HEK293 (cell line): ENCODE data around the gene ARMH3.
A peak's percentile ranks its signal among the peaks of the same experiment; 100 is the strongest.

Experiments used
- FEZF1 ChIP-seq: fragments of 450-650 bp; formaldehyde crosslinking; IDR thresholded peaks from 2 replicates; pipeline ENCODE4 v1.5.1; 2016; ENCODE audit warnings: missing biosample characterization, missing genetic modification characterization
- OVOL3 ChIP-seq: fragments of 450-650 bp; formaldehyde crosslinking; IDR thresholded peaks from 2 replicates; pipeline ENCODE4 v1.5.1; 2016; ENCODE audit warnings: missing biosample characterization, missing genetic modification characterization
- PATZ1 ChIP-seq: fragments of 450-650 bp; formaldehyde crosslinking; IDR thresholded peaks from 2 replicates; pipeline ENCODE4 v1.5.1; 2016; ENCODE audit warnings: missing biosample characterization, missing genetic modification characterization
- PRDM10 ChIP-seq: fragments of 450-650 bp; formaldehyde crosslinking; IDR thresholded peaks from 2 replicates; pipeline ENCODE4 v1.5.1; 2016; ENCODE audit warnings: missing biosample characterization, missing genetic modification characterization
- SP3 ChIP-seq: fragments of 450-650 bp; formaldehyde crosslinking; IDR thresholded peaks from 2 replicates; pipeline ENCODE4 v1.5.1; 2016; ENCODE audit warnings: missing biosample characterization, missing genetic modification characterization
- ZNF132 ChIP-seq: fragments of 450-650 bp; formaldehyde crosslinking; IDR thresholded peaks from 2 replicates; pipeline ENCODE4 v1.5.1; 2017; ENCODE audit warnings: missing biosample characterization, missing genetic modification characterization, borderline replicate concordance
- ZNF223 ChIP-seq: fragments of 450-650 bp; formaldehyde crosslinking; IDR thresholded peaks from 2 replicates; pipeline ENCODE4 v1.5.1; 2016; ENCODE audit warnings: missing biosample characterization, missing genetic modification characterization
- ZNF280C ChIP-seq: fragments of 450-650 bp; formaldehyde crosslinking; IDR thresholded peaks from 2 replicates; pipeline ENCODE4 v1.5.1; 2016; ENCODE audit warnings: missing biosample characterization, missing genetic modification characterization
- ZNF341 ChIP-seq: fragments of 450-650 bp; formaldehyde crosslinking; IDR thresholded peaks from 2 replicates; pipeline ENCODE4; 2016; ENCODE audit warnings: low read depth, missing biosample characterization, missing genetic modification characterization
- ZNF433 ChIP-seq: fragments of 450-650 bp; formaldehyde crosslinking; IDR thresholded peaks from 2 replicates; pipeline ENCODE4 v1.5.1; 2016; ENCODE audit warnings: missing biosample characterization, missing genetic modification characterization, low read depth
- ZNF501 ChIP-seq: fragments of 450-650 bp; formaldehyde crosslinking; IDR thresholded peaks from 2 replicates; pipeline ENCODE4 v1.5.1; 2016; ENCODE audit warnings: missing biosample characterization, missing genetic modification characterization
- ZNF548 ChIP-seq: fragments of 450-650 bp; formaldehyde crosslinking; IDR thresholded peaks from 2 replicates; pipeline ENCODE4 v1.5.1; 2016; ENCODE audit warnings: missing biosample characterization, missing genetic modification characterization
- ZNF621 ChIP-seq: fragments of 450-650 bp; formaldehyde crosslinking; IDR thresholded peaks from 2 replicates; pipeline ENCODE4 v1.5.1; 2017; ENCODE audit warnings: missing biosample characterization, missing genetic modification characterization
- ZNF639 ChIP-seq: fragments of 450-650 bp; formaldehyde crosslinking; IDR thresholded peaks from 2 replicates; pipeline ENCODE4 v1.5.1; 2016; ENCODE audit warnings: missing biosample characterization, missing genetic modification characterization
- ZNF776 ChIP-seq: fragments of 450-650 bp; formaldehyde crosslinking; IDR thresholded peaks from 2 replicates; pipeline ENCODE4 v1.5.0; 2017; ENCODE audit warnings: missing biosample characterization, missing genetic modification characterization, borderline replicate concordance
- ZNF843 ChIP-seq: fragments of 450-650 bp; formaldehyde crosslinking; IDR thresholded peaks from 2 replicates; pipeline ENCODE4 v1.5.1; 2016; ENCODE audit warnings: missing biosample characterization, missing genetic modification characterization
- TF ChIP-seq, protein P1 (sequence below): fragments of 450-650 bp; formaldehyde crosslinking; IDR thresholded peaks from 2 replicates; pipeline ENCODE4 v1.5.0; 2017; ENCODE audit warnings: missing biosample characterization, missing genetic modification characterization, borderline replicate concordance
- TF ChIP-seq, protein P2 (sequence below): fragments of 450-650 bp; formaldehyde crosslinking; IDR thresholded peaks from 2 replicates; pipeline ENCODE4 v1.5.1; 2017; ENCODE audit warnings: missing biosample characterization, missing genetic modification characterization
- TF ChIP-seq, protein P3 (sequence below): fragments of 450-650 bp; formaldehyde crosslinking; IDR thresholded peaks from 2 replicates; pipeline ENCODE4 v1.5.1; 2016; ENCODE audit warnings: missing biosample characterization, missing genetic modification characterization

Gene ARMH3

GRCh38 chr10:101830322-101831168 lies 225.4 kb downstream of the ARMH3 start (continued):
- TF ChIP-seq ZNF132 (tag by site-specific recombination), result no peak
- peak; percentile 98 for TF ChIP-seq ZNF501 (tag by site-specific recombination)
- TF ChIP-seq, protein P1, sequence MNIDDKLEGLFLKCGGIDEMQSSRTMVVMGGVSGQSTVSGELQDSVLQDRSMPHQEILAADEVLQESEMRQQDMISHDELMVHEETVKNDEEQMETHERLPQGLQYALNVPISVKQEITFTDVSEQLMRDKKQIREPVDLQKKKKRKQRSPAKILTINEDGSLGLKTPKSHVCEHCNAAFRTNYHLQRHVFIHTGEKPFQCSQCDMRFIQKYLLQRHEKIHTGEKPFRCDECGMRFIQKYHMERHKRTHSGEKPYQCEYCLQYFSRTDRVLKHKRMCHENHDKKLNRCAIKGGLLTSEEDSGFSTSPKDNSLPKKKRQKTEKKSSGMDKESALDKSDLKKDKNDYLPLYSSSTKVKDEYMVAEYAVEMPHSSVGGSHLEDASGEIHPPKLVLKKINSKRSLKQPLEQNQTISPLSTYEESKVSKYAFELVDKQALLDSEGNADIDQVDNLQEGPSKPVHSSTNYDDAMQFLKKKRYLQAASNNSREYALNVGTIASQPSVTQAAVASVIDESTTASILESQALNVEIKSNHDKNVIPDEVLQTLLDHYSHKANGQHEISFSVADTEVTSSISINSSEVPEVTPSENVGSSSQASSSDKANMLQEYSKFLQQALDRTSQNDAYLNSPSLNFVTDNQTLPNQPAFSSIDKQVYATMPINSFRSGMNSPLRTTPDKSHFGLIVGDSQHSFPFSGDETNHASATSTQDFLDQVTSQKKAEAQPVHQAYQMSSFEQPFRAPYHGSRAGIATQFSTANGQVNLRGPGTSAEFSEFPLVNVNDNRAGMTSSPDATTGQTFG (tag by site-specific recombination), result peak; percentile 99
- peak; percentile 86 for TF ChIP-seq ZNF639 (tag by site-specific recombination)
- TF ChIP-seq ZNF776 (tag by site-specific recombination), result no peak; the same call in 1 of the 2 replicates
- peak; percentile 95; the same call in 1 of the 2 replicates for TF ChIP-seq ZNF621 (tag by site-specific recombination)
- TF ChIP-seq ZNF280C (tag by site-specific recombination), result no peak
- TF ChIP-seq ZNF843 (tag by site-specific recombination), result peak; percentile 94
- TF ChIP-seq FEZF1 (tag by site-specific recombination), result no peak
- no peak for TF ChIP-seq ZNF548 (tag by site-specific recombination)
- TF ChIP-seq PATZ1 (tag by site-specific recombination), result peak; percentile 100
- no peak; the same call in 1 of the 2 replicates for TF ChIP-seq OVOL3 (tag by site-specific recombination)
- peak; percentile 87 for TF ChIP-seq ZNF223 (tag by site-specific recombination)
- no peak for TF ChIP-seq ZNF433 (tag by site-specific recombination)
- TF ChIP-seq, protein P2, sequence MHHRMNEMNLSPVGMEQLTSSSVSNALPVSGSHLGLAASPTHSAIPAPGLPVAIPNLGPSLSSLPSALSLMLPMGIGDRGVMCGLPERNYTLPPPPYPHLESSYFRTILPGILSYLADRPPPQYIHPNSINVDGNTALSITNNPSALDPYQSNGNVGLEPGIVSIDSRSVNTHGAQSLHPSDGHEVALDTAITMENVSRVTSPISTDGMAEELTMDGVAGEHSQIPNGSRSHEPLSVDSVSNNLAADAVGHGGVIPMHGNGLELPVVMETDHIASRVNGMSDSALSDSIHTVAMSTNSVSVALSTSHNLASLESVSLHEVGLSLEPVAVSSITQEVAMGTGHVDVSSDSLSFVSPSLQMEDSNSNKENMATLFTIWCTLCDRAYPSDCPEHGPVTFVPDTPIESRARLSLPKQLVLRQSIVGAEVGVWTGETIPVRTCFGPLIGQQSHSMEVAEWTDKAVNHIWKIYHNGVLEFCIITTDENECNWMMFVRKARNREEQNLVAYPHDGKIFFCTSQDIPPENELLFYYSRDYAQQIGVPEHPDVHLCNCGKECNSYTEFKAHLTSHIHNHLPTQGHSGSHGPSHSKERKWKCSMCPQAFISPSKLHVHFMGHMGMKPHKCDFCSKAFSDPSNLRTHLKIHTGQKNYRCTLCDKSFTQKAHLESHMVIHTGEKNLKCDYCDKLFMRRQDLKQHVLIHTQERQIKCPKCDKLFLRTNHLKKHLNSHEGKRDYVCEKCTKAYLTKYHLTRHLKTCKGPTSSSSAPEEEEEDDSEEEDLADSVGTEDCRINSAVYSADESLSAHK, result peak; percentile 77
- TF ChIP-seq, protein P3, sequence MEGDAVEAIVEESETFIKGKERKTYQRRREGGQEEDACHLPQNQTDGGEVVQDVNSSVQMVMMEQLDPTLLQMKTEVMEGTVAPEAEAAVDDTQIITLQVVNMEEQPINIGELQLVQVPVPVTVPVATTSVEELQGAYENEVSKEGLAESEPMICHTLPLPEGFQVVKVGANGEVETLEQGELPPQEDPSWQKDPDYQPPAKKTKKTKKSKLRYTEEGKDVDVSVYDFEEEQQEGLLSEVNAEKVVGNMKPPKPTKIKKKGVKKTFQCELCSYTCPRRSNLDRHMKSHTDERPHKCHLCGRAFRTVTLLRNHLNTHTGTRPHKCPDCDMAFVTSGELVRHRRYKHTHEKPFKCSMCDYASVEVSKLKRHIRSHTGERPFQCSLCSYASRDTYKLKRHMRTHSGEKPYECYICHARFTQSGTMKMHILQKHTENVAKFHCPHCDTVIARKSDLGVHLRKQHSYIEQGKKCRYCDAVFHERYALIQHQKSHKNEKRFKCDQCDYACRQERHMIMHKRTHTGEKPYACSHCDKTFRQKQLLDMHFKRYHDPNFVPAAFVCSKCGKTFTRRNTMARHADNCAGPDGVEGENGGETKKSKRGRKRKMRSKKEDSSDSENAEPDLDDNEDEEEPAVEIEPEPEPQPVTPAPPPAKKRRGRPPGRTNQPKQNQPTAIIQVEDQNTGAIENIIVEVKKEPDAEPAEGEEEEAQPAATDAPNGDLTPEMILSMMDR (tag by site-specific recombination), result no peak; the same call in 1 of the 2 replicates
- TF ChIP-seq SP3, result peak; percentile 100
- peak; percentile 70; the same call in 1 of the 2 replicates for TF ChIP-seq PRDM10 (tag by site-specific recombination)
- TF ChIP-seq ZNF341 (tag by site-specific recombination), result no peak; the same call in 1 of the 2 replicates
